Right forelimb (tissue), 1 donor: ENCODE data around the gene BBC3.

Source experiments
- DNase-seq: peaks from one replicate; pipeline ENCODE4 v3.0.0-alpha.2; 2018

The BBC3 gene

DNA sequence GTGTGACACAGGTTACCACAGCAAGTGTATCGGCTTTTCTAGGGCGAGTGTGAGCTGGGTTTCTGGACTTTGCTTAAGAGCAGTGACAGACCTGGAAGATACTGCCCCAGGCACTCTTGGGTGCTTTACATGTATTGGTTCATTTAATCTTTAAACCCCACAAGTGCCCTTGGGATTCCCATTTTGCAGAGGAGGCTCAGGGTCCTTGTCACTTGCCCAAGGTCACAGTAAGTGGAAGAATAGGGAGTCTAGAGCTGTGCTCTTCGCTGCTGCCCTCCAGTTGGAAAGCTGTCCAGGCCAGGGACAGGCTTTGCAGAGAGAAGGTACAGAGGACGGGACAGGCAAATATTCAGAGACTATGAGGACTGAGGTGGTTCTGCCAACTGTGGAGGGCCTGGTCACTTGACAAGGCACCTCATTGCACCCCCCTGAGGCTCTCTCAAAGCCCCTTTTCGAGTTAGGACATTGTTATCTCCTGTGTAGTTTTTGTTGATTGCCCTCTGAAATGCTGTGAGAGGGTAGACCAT is 42.4 kb downstream of the BBC3 start:
- no peak for DNase-seq

- DNase-seq: no peak
Observed at GRCh38 chr19:47187797-47188196, 43.2 kb downstream of the BBC3 start.

DNA sequence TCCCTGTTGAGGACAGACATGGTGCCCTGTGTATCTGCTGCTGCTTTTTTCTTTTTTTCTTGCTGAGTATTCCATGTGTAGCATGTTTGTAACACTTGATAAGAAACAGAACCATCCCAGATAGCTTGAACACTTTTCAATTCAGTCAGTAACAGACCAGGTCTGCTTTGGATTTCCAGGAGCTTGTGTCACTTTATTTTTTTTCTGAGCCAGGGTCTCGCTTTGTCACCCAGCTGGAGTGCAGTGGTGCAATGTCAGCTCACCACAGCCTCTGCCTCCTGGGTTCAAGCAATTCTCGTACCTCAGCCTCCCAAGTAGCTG is 43.7 kb downstream of the BBC3 start:
- DNase-seq: no peak

DNA sequence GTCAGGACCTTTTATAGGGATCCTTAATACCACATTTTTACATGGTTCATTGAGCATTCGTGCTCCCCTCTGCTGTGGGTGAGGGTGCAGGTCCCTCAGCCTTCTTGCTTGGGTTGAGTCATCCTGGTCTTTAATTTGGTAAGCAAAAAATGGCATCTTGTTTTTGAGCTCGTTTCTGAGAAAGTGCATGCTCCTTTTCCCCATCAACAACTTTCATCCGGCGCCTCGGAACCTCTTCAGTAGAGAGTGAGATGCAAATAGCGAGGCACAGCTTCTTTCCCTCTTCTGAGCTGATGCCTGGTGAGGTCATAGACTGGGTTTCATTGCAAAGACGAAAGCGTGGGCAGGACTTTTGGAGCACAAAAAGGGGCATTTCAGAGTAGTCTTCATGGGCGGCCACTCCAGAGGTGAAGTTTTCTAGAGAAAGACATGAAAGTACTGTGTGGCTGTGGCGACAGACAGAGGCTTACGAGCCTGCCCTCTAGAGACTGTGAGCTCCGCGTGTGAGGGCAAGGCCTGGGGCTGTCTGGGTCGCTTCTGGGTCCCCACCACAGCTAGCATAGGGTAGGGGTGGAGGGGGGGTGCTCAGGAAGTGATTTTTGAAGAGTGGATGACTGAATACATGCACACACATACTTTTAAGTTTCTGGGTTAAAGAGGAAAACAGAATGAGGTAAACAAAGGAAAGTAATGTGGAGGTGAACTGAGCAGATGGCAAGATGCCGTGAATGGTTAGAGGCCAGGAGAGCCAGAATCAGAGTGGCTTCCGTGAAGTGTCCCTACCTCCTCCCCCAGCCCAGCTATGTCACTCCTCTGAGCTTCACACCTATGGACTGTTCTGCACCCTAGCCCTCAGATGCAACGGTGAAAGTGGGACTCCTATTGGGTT is 44.3 kb downstream of the BBC3 start:
- DNase-seq: no peak

DNA sequence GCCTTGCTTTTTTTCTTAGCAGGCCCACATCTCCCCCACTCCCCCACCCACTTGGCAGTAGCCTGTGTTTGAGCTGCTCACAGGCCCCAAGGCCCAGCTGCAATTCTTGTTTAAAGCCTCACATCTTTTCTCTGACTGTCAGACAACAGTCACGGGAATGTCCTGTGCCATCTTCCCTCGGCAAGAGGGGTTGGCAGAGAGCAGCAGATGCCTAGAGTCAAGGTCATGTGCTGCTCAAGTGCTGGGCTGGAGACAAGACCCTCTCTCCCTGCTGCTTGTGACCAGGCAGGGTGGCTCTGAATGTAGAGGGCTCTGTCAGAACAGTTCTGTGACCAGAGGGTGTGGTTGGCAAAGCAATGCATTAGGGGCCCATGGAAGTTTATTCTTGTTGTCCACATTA is 47.4 kb downstream of the BBC3 start:
- no peak for DNase-seq

DNA sequence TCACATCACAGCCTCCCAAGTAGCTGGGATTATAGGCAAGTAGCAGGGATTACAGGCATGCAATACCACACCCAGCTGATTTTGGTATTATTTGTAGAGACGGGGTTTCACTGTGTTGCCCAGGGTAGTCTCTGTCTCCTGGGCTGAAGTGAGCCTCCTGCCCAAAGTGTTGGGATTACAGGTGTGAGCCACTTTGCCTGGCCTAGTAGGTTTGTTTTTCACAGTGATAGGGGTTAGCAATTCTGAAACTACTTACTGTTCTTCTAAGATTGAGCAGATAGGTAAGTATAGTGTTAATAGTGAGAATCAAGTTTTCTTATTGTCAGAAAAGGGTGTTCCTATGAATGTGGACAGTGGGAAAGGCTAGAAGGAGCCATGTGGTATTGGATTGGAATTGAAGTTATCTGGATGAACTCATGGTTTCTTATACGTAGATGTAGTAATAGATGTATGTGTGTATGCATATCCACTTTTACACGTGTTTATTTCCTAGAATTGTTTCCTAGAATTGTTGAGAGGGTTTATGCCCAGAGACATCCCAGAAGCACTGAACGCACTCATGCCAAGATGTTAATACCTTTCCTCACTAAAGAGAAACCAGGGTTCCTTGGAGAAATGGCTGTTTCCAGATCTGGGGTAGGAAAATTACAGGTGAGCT is 51.2 kb downstream of the BBC3 start:
- no peak for DNase-seq

DNA sequence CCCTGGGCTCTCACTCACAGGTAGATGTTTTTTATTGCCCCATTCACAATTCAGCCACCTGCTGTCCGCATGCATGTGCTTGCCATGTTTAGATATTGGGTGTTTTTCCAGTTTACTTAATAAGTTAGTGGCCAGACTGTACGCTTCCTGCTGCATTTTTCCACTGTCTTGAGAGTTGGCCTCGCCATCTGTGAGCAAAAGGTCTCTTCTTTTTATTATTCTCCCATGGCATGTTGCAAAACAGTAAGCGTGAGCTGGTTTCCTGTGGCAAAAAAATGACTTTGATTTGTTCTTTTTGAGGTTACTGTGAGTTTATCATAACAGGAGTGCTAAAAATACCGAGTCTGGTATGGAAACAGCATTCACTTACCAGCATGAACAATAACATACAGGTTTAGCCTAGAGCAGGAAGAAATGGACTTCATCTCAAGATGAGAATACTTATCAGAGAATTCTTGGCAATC is 54.3 kb downstream of the BBC3 start:
- DNase-seq: no peak

- no peak for DNase-seq
Observed at GRCh38 chr19:47176071-47176626, 54.9 kb downstream of the BBC3 start.

DNA sequence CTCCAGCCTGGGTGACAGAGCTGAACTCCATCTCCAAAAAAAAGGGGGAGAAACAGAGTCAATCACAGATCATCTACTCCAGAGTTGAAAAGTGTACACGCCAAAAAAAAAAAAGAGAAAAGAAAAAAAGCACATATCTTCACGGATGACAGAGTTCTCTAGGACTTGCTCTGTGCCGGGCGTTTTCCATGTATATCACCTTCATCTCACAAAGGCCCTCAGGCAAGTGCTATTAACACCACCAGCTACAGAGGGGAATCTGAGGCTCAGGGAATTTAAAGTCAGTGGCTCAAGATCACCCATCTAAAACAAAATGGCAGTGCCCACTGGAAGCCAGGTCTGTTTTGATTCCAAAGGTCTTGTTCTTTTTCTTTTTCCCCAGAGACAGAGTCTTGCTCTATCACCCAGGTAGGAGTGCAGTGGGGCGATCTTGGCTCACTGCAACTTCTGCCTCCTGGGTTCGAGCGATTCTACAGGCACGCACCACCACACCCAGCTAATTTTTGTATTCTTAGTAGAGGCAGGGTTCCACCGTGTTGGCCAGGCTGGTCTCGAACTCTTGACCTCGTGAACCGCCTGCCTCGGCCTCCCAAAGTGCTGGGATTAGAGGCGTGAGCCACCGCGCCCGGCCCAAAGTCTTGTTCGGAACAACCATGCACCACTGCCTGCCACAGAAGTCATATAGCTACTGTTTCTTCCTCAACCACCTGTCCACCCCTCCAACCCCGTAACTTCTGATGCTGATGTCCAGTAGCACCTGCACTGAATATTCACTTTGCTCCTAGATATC is 58.1 kb downstream of the BBC3 start:
- DNase-seq: no peak
